ENCODE data around the gene TPPP.

The TPPP gene

DNA sequence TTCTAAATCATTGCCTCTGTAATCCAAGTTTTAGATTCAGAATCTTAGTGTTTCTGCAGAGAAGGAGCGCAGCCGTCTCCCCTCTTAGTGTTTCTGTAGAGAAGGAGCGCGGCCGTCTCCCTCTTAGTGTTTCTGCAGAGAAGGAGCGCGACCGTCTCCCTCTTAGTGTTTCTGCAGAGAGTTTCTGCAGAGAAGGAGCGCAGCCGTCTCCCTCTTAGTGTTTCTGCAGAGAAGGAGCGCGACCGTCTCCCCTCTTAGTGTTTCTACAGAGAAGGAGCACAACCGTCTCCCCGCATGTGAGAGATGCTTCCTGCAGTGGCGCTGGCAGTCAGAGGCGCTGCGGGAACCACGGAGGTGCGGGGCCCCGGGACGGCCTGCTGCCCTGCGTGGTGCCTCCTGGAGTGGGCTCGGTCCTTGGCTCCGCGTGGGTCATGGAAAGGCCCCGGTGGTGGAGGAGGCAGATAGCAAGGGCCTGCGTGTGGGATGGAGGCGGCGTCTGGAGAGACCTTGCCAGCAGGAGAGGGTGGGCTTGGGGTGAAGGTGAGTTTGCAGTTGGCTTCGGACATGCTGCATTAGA, 70.1 kb downstream of the TPPP start:
- no peak for DNase-seq

- no peak for DNase-seq
These were observed 70.8 kb downstream of the TPPP start for GRCh38 chr5:622359-622758.

- peak; percentile 1 for DNase-seq
These were observed 71.8 kb downstream of the TPPP start for GRCh38 chr5:621341-621761.

DNA sequence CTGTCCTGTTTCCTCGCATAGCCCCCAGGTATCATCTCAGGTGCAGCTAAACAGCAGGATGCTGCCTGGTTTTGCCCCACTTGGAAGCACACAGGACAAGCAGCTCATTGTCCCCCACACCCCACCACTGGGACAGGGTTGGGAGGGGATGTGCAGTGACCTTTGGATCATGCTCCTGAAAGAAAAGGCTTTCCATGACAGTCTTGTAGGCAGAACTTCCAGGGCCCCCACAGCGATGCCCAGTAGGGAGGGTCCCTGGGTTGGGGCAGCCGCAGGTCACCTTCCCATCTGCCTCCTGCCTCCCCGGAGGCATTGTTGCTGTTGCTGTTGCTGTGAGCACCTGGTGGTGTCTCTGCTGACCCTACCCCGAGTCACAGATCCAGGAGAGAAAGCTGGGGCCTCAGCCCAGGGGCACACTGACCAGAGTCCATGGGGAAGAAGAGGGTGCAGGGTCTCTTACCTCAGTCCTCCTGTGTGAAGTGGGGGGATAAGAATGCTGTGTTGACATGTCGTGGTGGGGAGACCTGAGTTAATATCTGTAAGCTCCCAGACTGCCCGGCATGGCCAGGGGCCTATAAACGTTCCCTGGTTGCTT, 72.5 kb downstream of the TPPP start:
- DNase-seq, result no peak

GRCh38 chr5:620152-620551, 73.0 kb downstream of the TPPP start:
- DNase-seq, result no peak

- peak; percentile 0 for DNase-seq
These were observed 73.7 kb downstream of the TPPP start for GRCh38 chr5:619444-619843.

DNA sequence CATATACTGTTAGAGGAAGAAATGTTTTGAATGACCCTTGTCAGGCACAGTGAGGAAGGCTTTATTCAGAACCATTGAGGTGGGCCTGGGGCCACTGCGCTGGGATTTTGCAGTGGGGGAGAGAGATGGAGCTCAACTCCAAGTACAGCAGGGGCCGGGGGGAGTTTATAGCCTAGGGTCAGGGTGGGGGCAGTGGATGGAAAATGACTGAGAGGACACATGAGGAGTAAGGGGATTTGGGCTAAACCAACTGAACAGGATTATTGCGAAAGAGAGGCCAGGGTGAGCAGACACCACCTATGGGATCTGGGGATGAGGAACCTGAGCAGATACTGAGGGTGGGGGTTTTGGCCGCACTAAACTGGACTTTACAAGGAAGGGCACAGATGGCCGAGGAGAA, 74.7 kb downstream of the TPPP start:
- no peak for DNase-seq

DNA sequence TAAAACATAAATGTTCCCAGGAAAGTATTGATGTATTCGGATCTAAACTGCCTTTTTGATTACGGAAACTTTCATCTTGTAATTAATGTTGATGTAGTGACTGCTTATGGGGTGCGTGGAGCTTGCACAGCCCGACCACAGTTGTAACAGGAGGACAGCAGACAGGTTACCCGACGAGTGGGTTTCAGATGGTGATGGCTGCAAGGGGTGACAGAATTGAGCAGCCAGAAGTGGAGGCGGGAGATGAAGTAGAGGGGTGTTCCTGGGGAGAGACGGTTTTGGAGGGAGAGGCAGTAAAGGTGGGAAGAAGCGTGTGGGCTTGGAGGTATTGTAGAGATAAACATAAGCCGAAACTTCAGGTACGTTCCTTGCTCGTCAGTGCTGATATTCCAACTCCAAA, 75.3 kb downstream of the TPPP start:
- peak; percentile 0 for DNase-seq

DNA sequence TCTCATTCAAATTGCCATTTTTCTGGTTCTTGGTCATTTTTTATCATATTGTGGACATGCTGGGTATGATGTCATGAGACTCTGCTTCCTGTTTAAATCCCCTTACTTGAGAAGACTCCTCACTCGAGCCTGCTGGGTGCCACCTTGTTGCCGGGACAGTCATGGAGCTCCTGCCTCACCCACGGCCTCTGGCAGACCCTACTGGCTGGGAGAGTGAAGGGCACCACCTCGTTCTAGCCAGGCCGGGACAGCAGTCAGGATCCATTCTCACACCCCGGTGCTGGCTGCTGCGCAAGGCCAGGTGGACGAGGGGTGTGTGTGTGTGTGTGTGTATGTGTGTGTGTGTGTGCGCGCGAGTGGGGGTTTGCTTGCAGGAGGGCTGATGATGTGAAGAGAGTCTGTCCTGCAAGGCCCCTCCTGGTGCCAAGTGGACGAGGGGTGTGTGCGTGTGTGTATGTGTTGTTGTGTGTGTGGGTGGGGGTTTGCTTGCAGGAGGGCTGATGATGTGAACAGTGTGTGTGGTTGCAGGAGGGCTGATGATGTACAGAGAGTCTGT, 76.6 kb downstream of the TPPP start:
- peak; percentile 4 for DNase-seq

DNA sequence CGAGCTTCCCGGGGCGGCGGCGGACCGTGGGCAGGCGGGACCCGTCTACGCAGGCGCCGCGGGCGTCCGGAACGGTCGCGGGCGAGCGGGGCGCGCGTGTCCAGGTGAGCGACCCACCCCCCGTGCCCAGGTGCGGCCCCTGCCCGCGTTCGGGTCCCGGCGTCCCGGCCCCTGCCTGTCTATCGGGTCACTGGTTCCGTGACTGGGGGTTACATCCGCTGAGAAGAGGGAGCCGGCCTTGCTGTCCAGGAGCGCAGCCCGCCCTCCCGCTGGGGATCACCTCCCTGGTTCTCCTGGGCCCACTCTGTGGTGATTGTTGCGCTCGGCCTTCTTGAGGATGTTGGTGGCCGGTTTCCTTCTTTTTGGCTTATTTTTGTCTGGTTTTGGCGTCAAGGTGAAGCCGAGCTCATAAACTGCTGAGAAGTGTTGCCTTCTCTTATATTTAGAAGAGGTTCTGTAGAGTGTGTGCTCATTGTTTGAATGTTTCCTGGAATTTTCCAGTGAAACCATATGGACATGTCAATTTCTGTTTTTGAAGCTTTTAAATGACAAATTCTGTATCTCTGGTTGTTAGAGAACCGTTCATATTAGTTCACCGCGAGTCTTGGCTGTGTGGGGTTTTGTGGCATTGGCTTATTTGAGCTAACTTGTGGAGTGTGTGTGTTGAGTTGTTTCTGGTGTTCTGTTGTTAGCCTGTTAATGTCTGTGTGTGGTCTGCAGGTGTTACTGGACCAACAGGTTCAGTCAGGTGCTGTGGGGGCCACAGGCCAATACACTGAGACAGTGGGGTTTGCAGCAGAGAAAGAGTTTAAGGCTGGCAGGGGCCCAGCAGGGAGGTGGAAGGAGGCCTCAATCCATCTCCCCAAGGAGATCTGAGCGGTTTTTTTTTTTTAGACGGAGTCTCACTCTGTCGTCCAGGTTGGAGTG, 80.4 kb downstream of the TPPP start:
- DNase-seq, result peak; percentile 46

- DNase-seq, result peak; percentile 95
These were observed 81.2 kb downstream of the TPPP start, which contains the start of gene CEP72 for GRCh38 chr5:611731-612486. Gene CEP72, plus strand, starts transcription at chr5:612340. Its CDS starts 22 bp downstream, at chr5:612362.

DNA sequence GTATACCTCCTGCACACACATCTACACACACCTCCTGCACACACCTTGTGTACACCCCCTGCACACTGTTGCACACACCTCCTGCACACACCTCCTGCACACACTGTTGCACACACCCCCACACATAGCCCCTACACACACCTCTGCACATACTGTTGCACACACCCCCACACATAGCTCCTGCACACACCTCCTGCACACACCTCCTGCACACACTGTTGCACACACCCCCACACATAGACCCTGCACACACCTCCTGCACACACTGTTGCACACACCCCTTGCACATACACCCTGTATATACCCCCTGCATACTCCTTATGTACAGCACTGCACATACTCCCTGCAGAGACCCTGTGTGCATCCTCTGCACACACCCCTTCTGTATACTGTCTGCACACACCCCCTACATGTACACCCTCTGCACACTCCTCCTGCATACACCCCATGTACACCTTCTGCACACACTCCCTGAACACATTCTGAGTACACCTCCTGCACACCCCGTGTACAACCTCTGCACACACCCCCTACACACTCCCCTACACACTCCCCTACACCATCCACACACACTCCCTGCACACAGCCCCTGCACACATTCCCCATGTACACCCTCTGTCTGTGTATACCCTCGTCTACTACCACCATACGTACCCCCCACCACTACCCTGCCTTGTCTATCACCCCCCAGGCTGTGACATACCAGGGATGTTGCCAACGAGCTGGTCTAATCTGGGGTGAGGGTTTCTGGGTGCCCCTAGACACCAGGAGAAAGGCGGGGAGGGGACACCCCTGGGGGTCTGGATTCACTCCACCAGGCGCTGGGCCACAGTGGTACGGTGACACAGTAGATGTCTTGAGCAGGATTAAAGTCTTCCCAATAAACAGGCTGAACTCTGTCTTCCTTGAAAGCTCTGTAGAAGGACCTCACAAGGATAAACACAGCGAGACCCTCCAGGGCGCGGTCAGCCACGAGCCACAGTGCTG, 82.1 kb downstream of the TPPP start:
- DNase-seq, result peak; percentile 2

- DNase-seq, result peak; percentile 2
These were observed 83.0 kb downstream of the TPPP start for GRCh38 chr5:610011-610743.

Data from activated CD4-positive, alpha-beta T cell treated with anti-CD3 and anti-CD28 coated beads for 48 hours (primary cell).